DMS79 treated with DMSO at 0.1 percent for 48 hours (cell line): ENCODE measurements around the gene CEACAM5.

Source experiments
- DNase-seq: peaks from one replicate; lab custom pipeline; 2025; lab: John Stamatoyannopoulos, UW

Gene CEACAM5

DNA sequence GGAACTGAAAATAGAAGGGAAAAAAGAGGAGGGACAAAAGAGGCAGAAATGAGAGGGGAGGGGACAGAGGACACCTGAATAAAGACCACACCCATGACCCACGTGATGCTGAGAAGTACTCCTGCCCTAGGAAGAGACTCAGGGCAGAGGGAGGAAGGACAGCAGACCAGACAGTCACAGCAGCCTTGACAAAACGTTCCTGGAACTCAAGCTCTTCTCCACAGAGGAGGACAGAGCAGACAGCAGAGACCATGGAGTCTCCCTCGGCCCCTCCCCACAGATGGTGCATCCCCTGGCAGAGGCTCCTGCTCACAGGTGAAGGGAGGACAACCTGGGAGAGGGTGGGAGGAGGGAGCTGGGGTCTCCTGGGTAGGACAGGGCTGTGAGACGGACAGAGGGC lies at the start of gene CEACAM5:
Gene CEACAM5 (plus strand): TSS at position 146 of the 400 bp plus-strand sequence. CDS start 106 bp downstream, at position 252.
- no peak for DNase-seq

DNA sequence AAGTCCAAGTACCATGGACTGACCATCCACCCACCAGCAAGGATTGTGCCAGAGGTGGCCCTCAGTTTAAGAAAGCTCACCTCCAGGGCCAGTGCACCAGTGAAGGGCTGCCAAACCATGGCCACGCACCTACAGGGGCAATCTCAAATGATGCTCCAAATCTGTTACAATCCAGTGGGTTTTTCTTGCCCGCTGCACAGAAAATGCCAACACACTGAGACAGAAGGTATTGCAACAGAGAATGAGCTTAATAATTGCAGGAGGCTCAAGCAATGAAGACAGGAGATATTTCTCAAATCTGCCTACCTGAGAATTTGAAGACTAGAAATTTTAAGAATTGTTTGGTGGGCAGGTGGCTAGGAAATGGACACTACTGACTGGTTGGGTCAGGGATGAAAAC lies 42.4 kb upstream of the CEACAM5 start:
- no peak for DNase-seq

DNA sequence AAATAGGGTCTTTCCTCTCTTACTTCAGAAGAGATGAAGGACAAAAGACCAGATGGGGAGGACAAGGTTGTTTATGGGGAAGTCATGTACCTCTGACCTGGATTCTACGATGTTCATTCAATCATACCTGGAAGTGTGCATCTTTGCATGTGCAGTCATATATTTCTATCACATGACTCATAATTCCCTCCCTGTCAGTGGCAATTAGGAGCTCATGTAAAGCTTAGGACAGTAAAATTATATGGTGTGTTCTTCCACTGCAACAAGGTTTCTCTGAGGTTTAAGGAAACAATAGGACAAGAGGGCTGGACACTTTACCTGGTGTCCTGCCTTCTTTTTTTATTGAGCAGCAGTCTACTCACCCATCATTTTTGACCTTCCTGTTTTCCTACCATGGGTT lies 40.1 kb upstream of the CEACAM5 start:
- no peak for DNase-seq

DNA sequence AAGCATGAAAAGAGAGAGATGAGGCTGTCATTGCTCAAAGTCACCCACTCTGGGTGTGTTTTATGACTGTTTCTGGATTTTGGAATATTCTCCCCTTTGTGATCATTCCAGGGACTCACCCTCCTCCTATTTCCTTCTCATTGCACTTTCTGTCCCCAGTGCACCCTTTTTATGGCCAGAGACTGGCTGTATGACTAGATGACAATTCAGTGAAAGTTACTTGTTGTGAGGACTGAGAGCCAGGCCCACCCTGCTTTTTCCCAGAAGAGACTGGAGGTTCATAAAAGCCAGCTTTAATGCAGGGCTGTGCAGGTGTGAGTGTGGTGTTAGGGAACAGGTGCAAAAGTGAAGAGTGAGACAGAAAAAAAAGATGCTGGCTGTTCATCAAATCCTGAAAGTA lies 37.7 kb upstream of the CEACAM5 start:
- DNase-seq: no peak

DNA sequence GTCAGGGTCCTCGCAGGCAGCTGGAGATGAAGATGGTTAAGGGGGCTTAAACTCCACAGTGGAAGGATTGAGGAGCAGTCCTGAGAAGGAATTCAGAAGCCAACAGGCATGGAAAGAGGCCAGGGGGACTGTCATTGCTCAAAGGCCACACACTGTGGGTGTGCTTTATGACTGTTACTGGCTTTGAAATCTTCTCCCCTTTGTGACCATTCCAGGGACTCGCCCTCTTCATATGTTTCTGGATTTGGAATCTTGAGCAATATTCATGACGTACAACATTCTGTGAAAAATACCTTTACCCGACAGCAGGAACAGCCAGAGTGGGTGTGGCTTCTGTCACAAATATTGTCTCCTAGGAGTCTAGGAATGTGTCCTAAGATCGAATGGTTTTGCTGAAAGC lies 36.9 kb upstream of the CEACAM5 start:
- no peak for DNase-seq

DNA sequence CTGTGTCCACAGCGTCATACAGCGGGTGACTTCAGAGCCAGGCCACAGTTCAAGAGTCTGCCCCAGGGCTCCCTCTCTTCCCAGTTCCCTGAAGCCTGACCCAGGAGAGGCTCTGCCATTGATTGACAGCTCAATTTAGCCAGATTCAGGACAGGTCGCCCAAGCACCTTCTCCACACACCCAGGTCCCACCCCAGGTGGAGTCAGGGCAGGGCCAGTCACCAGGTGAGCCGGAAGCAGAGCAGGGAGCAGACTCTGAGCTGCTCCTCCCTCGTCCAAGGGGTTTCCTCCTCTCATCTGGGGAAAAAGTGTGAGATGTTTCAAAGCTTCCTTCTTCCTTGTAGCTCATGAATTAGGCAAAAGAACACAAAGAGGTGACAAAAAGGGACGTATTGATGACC lies 26.0 kb upstream of the CEACAM5 start:
- DNase-seq: no peak

DNA sequence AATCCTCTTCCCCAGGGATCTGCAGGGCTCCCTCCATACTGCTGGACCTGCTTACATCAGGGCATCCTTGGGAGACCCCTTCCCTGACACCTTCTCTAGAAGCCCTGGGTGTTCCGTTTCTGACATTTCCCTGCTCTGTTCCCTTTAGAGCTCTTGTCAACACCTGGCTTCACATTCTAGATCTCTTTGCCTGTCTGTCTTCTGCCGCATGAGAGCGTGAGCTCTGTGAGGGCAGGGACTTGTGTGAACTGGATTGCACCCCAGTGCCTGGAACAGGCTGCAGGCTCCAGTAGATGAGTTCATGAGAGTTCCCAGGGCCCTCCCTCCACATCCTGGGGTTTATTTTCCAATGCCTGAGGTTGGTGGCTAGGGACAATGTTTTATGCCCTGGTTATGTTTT lies 21.0 kb upstream of the CEACAM5 start:
- DNase-seq: no peak

DNA sequence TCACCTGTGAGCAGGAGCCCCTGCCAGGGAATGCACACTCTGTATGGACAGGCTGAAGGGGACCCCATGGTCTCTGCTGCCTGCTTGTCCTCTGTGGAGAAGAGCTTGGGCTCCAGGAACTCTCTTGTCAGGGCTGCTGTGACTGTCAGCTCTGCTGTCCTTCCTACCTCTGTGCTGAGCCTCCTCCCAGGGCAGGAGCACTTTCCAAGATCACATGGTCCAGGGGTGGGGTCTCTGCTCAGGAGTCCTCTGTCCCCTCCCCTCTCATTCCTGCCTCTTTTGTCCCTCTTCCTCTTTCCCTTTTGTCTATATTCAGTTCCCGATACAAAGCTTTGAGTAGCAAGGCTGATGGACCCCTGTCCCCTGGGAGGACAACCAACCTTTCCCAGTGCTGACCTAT lies 20.3 kb upstream of the CEACAM5 start, which contains the start of gene CEACAM7:
Gene CEACAM7 (minus strand): TSS at position 173 of the 400 bp plus-strand sequence. CDS start 105 bp downstream, at position 68.
- DNase-seq: no peak

DNA sequence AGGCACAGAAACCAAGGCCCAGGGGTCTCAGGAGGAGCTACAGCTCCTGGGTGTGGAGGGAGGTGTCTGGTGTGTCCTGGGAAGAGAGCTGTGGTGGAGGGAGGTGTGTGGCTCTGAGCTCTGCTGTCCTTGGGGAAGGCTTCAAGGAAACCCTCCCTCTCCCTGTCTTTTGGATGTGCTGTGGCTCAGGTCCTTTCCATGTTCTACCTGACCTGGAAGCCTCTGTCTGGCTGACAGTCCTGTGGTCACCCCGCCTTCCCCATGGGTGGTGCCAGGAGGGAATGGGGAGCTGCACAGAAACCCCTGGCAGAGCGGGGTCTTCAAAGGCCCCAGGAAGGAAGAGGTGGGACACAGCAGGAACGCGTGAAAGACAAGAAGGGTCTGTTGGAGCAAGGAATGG lies 19.7 kb upstream of the CEACAM5 start:
- DNase-seq: no peak

DNA sequence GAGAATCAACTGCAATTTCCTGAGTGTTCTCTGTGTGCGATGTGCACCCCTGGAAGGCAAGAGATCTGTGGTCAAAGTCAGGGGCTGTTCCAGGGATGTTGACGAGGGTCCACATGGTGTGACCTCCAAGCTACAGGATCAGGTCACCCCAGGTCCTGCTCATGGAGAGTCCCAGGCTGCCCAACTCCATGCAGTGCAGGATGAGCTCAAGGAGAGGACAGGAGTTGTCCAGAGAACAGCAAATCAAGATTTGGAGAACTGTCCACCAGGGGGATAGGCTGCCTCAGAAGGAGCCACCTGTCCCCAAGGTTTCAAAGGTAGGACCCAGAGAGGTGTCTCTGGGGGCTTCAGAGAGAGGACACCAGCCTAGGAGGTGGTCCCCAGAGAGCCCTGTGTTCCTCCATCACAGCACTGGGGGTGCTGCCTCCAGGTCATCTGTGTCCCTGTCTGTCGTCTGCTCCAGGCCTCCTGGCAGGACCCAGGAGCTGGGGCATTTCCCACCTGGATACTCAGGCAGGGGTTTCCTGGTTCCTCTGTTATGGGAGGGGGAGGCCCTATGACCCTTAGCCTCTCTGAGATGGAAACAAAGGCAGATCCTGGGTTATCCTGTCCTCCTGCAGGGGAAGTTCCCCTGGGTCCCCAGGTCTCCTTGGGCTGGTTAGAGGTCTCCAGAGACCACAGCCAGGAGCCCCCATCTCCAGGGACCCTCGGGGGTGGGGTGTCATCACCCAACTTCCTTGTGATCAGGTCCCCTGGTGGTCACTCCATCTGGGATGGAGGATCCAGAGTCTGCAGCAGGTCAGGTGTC lies 18.2 kb upstream of the CEACAM5 start:
- no peak for DNase-seq

DNA sequence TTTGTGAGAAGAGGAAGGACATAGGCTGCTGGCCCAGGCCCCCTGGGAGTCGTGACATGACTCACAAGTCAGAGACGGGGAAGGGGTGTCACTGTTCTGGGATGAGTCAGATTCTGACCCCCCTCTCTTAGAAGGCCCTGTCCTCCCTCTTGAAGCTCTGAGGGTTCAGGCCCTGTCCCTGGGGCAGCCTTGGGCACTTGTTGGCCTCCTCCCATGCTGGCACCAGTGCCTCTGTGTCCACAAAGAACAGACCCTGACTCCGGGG lies 17.7 kb upstream of the CEACAM5 start:
- no peak for DNase-seq

DNA sequence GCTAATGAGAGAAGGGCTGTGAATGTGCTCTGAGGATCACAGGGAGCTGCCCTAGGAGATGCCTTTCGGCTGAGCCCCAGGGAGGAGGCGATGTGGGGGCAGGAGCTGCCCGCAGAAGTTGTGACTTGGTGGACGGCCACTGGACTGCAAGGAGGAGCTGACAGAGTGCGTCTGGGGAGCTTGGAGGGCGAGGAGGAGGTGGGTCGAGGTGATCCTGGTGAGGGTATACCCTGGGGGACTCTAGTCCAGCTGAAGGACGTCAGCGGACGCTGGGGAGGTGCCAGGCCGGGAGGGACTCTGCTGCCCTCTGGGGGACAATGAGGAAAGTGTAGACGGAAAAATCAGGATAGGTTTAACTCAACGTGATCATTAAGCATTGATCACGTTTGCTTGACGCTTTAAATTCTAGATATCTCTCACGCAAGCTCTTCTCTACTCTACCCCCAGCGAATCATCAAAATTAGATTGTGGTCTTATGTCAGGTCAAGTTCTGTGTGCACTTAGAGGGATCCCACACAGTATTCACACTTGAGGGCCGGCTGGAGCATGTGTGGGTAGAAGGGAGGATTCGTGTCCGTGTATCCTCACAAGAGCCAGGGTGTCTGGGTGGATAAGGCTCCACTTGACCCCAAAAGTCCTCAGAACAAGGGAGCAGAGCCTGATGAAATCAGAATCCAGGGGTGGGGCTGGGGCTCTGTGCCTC lies 17.0 kb upstream of the CEACAM5 start:
- no peak for DNase-seq

DNA sequence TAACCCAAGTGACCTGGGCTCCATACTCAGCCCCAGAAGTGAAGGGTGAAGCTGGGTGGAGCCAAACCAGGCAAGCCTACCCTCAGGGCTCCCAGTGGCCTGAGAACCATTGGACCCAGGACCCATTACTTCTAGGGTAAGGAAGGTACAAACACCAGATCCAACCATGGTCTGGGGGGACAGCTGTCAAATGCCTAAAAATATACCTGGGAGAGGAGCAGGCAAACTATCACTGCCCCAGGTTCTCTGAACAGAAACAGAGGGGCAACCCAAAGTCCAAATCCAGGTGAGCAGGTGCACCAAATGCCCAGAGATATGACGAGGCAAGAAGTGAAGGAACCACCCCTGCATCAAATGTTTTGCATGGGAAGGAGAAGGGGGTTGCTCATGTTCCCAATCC lies 14.2 kb upstream of the CEACAM5 start:
- DNase-seq: no peak

DNA sequence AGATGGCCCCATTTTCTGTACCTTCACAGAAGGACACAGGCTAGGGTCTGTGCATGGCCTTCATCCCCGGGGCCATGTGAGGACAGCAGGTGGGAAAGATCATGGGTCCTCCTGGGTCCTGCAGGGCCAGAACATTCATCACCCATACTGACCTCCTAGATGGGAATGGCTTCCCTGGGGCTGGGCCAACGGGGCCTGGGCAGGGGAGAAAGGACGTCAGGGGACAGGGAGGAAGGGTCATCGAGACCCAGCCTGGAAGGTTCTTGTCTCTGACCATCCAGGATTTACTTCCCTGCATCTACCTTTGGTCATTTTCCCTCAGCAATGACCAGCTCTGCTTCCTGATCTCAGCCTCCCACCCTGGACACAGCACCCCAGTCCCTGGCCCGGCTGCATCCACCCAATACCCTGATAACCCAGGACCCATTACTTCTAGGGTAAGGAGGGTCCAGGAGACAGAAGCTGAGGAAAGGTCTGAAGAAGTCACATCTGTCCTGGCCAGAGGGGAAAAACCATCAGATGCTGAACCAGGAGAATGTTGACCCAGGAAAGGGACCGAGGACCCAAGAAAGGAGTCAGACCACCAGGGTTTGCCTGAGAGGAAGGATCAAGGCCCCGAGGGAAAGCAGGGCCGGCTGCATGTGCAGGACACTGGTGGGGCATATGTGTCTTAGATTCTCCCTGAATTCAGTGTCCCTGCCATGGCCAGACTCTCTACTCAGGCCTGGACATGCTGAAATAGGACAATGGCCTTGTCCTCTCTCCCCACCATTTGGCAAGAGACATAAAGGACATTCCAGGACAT lies 13.4 kb upstream of the CEACAM5 start:
- no peak for DNase-seq

DNA sequence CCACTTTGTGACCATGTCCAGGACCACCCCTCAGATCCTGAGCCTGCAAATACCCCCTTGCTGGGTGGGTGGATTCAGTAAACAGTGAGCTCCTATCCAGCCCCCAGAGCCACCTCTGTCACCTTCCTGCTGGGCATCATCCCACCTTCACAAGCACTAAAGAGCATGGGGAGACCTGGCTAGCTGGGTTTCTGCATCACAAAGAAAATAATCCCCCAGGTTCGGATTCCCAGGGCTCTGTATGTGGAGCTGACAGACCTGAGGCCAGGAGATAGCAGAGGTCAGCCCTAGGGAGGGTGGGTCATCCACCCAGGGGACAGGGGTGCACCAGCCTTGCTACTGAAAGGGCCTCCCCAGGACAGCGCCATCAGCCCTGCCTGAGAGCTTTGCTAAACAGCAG lies 12.7 kb upstream of the CEACAM5 start:
- no peak for DNase-seq

DNA sequence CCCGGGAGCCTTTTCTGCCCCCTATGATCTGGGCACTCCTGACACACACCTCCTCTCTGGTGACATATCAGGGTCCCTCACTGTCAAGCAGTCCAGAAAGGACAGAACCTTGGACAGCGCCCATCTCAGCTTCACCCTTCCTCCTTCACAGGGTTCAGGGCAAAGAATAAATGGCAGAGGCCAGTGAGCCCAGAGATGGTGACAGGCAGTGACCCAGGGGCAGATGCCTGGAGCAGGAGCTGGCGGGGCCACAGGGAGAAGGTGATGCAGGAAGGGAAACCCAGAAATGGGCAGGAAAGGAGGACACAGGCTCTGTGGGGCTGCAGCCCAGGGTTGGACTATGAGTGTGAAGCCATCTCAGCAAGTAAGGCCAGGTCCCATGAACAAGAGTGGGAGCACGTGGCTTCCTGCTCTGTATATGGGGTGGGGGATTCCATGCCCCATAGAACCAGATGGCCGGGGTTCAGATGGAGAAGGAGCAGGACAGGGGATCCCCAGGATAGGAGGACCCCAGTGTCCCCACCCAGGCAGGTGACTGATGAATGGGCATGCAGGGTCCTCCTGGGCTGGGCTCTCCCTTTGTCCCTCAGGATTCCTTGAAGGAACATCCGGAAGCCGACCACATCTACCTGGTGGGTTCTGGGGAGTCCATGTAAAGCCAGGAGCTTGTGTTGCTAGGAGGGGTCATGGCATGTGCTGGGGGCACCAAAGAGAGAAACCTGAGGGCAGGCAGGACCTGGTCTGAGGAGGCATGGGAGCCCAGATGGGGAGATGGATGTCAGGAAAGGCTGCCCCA lies 11.8 kb upstream of the CEACAM5 start:
- DNase-seq: no peak

DNA sequence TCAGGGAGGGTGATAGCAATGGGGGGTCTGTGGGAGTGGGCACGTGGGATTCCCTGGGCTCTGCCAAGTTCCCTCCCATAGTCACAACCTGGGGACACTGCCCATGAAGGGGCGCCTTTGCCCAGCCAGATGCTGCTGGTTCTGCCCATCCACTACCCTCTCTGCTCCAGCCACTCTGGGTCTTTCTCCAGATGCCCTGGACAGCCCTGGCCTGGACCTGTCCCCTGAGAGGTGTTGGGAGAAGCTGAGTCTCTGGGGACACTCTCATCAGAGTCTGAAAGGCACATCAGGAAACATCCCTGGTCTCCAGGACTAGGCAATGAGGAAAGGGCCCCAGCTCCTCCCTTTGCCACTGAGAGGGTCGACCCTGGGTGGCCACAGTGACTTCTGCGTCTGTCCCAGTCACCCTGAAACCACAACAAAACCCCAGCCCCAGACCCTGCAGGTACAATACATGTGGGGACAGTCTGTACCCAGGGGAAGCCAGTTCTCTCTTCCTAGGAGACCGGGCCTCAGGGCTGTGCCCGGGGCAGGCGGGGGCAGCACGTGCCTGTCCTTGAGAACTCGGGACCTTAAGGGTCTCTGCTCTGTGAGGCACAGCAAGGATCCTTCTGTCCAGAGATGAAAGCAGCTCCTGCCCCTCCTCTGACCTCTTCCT lies 11.1 kb upstream of the CEACAM5 start:
- no peak for DNase-seq

DNA sequence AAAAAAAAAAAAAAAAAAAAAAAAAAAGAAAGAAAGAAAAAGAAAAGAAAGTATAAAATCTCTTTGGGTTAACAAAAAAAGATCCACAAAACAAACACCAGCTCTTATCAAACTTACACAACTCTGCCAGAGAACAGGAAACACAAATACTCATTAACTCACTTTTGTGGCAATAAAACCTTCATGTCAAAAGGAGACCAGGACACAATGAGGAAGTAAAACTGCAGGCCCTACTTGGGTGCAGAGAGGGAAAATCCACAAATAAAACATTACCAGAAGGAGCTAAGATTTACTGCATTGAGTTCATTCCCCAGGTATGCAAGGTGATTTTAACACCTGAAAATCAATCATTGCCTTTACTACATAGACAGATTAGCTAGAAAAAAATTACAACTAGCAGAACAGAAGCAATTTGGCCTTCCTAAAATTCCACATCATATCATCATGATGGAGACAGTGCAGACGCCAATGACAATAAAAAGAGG lies 9.6 kb upstream of the CEACAM5 start:
- DNase-seq: no peak

DNA sequence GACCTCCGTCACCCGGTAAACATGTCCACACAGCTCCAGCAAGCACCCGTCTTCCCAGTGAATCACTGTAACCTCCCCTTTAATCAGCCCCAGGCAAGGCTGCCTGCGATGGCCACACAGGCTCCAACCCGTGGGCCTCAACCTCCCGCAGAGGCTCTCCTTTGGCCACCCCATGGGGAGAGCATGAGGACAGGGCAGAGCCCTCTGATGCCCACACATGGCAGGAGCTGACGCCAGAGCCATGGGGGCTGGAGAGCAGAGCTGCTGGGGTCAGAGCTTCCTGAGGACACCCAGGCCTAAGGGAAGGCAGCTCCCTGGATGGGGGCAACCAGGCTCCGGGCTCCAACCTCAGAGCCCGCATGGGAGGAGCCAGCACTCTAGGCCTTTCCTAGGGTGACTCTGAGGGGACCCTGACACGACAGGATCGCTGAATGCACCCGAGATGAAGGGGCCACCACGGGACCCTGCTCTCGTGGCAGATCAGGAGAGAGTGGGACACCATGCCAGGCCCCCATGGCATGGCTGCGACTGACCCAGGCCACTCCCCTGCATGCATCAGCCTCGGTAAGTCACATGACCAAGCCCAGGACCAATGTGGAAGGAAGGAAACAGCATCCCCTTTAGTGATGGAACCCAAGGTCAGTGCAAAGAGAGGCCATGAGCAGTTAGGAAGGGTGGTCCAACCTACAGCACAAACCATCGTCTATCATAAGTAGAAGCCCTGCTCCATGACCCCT lies 9.0 kb upstream of the CEACAM5 start:
- no peak for DNase-seq

DNA sequence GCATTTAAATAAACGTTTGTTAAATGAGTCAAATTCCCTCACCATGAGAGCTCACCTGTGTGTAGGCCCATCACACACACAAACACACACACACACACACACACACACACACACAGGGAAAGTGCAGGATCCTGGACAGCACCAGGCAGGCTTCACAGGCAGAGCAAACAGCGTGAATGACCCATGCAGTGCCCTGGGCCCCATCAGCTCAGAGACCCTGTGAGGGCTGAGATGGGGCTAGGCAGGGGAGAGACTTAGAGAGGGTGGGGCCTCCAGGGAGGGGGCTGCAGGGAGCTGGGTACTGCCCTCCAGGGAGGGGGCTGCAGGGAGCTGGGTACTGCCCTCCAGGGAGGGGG lies 8.5 kb upstream of the CEACAM5 start:
- DNase-seq: no peak
